SH-SY5Y (cell line): ENCODE measurements around the gene CNPY4.

ENCODE experiments used
- GATA2 ChIP-seq: IDR thresholded peaks from 2 replicates; pipeline ENCODE4 v1.6.1; 2011; ENCODE audit warnings: mild to moderate bottlenecking, low read depth, low read length
- GATA3 ChIP-seq: IDR thresholded peaks from 2 replicates; pipeline ENCODE4 v1.6.1; 2011; ENCODE audit warnings: low read depth, mild to moderate bottlenecking, low read length, moderate library complexity

DNA sequence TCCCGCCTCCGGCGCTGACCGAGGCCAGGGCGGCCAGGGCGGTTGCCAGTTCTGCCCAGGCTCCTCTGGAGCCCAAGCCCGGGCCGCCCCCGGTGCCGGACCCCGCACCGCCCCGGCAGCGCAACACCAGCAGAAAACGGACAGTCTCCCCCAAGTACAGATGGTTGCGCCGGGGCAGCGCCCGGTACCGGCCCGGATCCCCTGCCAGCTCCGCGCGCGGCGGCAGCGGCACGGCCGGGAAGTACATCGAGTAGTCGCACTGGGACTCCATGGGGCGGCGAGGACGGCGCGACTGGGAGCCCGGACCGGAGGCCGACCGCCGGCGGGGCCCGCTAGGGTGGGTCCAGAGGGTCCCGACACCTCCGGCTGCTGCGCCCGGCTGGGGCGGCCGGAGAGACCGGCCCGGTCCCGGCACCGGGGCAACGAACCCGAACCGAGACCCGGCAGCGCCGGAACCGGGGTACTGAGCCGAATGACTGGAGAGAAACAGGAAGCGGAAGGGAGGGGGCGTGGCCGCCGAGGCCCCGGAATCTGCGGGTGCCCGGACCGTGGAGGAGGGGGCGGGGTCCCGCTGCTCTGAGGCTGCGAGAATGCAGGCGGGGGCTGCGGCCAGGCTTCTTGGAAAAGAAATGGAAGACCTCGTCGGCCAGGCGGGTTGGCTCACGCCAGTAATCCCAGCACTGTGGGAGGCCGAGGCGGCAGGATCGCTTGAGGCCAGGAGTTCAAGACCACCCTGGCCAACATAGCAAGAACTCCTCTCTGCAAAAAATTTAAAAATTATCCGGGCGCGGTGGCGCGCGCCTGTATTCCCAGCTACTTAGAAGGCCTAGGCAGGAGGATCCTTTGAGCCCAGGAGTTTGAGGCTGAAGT, 39.0 kb downstream of the CNPY4 start, which contains the start of gene TRAPPC14:
- no peak for TF ChIP-seq GATA2
- TF ChIP-seq GATA3, result no peak
